Measurements from ENCODE around the gene STRN3.
"Not testable (repeated sequence)": the region's sequence is repeated elsewhere in the genome, so short reads cannot be mapped to it uniquely, and the experiment has no call there.

STRN3 gene

DNA sequence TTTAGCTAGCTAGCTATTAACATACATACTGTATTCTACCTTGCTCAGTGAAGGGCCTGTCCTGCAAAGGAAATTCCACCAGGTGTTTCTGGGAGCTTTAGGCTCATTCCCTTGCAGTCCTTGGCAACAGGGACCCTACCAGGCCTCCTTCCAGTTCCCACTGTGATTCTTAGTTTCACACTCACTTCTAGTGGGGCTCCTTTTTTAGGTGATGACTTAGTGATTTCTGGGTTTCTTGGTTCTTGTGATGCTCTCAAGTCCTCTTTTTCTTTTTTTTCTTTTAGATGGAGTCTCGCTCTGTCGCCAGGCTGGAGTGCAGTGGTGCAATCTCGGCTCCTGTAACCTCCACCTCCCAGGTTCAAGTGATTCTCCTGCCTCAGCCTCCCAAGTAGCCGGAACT, 10.4 kb upstream of the STRN3 start:
- DNase-seq, result no peak

DNA sequence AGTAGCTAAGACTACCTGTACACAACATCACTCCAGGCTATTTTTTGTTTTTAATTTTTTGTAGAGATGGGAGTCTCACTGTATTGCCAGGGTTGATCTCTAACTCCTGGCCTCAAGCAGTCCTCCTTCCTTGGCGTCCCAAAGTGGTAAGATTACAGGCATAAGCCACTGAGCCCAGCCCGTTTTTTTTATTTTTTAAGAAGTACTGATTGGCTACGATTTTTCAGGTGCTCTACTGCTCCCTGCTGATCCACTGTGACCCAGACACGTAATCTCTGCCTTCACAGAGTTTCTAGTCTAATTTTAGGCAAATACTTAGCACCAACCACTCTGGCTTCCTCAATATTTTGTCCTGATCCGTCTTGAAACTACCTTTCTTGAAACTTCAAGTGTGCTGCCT, 4.3 kb upstream of the STRN3 start:
- no peak for DNase-seq

DNA sequence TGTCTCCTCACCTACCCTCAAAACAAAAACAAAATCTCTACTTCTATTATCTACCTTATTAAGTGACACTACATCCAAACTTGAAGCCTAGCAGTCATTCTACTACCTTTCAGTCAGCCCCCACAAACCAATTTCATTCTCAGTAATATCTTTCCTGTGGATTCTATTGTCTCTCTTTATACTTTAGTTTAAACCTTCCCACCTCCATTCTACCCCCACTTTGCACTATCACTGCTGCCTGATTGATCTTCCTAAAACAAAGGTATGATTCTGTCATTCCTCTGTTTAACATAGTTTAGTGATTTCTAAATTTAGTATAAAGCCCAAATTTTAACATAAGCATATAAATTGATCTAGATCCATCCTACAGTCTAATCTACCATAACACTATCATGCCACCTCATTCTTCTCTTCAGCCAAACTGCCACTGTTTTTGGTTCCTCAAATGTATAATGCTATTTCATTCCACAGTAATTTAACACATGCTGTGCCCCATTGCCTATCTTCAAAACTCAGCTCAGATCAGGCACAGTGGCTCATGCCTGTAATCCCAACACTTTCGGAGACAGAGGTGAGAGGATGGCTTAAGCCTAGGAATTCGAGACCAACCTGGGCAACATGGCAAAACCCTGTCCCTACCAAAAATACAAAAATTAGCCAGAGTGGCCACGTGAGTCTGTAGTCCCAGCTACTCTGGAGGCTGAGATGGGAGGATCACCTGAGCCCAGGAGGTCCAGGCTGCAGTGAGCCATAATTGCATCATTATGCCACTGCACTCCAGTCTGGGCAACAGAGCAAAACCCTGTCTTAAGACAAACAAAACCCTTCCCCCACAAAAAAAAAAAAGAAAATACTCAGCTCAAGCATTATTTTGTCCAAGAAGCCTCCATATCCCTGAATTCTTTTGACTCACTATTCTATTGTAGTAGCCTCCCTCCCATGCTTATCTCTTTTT, 3.1 kb upstream of the STRN3 start:
- DNase-seq, result no peak

DNA sequence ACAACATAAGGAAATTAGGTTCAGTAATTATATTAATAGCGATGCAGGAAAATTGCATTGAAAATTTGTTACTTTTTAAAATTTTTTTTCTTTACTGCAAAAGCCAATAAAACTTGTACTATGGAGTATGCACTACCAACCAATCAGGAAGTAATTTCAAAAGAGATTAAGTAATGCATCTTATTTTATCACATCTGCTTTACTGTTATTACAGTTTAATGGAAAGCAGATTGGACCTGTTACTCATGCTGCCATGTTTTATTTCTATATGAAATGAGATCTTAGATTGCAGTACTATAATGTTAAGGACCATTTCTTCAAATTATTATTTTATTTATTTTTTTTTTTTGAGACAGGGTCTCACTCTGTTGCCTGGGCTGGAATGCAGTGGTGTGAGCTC, 1.7 kb upstream of the STRN3 start:
- DNase-seq, result no peak

DNA sequence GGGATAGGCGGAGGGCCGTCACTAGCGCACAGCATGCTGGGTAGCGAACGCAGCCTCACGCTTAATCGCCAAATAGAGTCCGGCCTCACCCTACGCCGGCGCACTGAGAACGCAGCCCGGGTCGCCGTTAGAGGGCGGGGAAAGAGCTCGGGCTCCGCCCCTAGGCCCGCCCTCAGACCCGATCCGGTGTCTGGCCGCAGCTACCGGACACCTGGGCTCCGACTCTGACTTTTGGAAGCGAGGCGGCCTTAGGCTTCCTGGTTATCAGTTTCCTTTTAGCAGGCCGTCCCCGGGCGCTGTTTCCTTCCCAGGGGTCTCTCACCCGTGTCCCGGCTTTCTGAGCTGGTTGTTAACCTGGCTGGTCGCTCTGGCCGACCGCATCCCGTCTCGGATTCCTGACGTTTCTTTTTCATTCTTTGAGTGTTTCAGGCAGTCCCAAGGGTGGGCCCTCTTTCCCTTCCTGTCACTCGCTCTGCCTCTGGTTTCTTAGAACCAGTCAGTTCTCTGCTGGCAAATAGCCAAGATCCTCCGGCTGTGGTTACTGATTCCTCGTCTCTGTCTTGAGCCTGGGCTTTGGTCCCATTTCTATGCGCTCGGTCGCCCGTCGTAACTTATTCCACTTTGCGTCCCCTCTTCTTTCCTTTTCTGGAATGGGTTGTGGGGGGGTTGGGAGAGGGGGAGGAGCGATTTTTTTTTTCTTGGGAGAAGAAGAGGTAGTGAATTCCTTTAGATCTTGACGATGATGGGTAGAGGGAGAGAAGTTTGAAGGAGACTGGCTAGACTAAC, 464 bp upstream of the STRN3 start:
- peak; percentile 94 to 97 for DNase-seq

DNA sequence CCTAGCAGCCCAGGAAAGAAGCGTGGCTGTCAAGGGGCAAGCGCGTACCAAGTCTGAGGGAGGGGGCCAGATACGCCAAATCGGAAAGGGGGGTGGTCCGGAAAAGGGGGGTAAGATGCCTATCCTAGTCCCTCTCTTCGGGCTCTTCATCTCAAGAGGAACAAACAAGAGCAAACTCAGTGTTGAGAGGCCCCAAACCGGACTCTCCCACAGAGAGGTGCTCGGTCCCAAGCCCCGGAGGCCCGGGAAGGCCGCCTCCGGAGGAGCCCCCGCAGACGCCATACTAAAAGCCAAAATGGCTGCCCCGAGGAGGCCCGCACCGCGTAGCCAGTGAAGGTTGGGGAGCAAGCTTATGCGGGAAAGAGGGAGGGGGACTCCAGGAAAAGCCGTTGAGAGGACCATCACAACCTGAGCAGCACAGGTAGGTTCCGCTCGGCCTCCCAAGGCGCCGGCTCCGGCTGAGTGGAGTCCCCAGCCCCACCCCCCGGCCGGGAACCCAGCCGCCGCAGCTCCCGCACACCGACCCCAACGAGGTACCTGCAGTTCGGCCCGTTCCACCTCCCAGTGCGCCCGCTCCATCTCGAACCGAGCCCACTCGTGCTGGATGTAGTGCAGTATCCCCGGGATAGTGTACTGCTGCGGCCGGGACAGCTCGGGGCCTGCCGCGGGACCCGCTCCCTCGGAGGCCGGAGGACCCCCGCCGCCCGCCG, 657 bp downstream of the STRN3 start, which contains the start of gene AP4S1:
TSS of gene AP4S1 (plus strand) at position 283 of the 710 bp plus-strand sequence. CDS start 40,548 bp downstream, outside the sequence.
- peak in 1 of 2 donors; percentile 44 for DNase-seq

DNA sequence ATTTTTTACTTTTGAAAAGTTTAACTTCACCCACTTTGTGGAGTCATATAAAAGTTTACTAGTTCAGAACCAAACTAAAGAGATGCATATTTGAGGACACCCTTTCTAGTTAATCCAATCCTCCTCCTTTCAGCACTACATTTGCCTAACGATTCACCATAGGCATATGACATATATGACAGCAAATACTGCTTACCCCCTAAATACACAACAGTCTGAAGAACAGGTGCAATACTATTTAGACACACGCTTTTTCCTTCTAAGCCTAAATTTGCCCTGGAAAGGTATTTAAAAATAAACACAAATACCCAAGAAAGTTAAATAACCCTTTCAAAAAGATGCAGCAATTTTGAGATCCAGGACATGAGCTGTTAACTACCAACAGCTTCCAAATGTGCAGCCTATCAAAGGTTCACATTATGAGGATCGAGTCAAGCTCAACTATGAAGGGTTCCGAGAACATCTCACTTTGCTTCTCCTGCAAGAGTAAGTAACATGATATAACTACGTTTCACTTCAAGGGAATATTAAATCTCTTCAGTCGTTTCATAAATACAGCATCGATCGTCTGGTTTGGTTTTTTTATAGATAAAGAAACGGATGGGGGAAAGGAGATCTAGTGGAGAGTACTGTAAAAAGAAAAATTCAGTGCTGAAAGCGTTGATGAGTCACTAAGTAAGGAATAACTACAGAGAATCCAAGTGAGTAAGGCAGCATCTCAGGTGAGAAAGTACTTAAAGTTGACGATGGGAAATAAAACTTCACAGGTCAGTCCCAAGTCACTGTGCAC, 1.4 kb downstream of the STRN3 start:
- DNase-seq, result no peak

DNA sequence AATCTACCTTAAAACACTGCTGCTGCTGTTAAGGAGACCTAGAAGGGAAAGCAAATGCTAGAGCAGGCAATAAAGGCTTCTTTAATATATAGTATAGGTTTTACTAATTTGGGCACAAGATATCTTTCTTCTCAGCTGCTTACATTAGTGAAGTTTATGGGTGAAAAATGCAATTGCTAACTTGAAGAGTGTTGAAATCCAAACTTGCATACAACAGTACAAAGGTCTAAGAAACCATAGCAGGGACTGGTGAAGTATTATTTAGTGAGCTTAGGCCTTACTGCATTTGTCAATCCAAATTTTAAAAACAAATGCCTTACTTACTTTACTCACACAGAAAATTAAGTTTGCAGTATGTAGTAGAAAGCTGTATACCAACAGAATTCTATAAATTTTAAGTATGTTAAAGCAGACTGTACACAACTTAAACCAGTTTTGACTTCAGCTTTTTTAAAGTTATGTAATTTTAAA, 2.1 kb downstream of the STRN3 start:
- no peak for DNase-seq

DNA sequence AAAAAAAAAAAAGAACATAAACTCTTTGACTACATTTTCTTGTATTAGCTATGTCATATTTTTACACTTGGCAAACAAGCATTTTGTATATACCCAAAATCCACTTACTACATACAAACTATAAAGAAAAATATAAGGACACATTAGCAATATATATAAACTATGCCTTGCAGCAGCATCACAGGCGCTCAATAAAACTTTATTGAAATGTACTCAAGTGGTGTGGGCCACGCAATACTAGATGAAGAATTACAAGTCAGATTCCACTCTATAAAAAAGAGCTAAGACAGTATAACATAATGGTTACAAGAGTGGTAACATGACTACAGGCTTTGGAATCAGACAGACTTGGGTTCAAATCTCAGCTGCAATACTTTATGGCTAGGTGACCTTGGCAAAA, 3.8 kb downstream of the STRN3 start:
- DNase-seq, result no peak

DNA sequence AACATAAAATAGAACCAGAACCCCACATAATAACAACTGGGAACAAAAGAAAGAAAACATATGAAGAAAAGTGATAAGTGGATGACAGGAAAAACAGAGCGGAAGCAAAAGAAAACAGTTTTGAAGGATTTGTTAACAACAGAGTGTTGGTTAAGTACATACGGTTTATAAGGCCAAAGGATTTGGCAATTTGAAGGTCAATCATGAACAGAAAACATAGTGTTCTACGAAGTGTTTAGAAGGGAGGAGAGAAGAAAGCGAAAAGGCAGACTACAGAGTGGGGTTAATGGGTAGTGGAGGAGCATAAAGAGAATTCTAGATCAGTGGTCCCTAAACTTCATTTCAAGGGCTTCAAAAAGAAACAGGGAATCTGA, 4.6 kb downstream of the STRN3 start:
- DNase-seq, result no peak

DNA sequence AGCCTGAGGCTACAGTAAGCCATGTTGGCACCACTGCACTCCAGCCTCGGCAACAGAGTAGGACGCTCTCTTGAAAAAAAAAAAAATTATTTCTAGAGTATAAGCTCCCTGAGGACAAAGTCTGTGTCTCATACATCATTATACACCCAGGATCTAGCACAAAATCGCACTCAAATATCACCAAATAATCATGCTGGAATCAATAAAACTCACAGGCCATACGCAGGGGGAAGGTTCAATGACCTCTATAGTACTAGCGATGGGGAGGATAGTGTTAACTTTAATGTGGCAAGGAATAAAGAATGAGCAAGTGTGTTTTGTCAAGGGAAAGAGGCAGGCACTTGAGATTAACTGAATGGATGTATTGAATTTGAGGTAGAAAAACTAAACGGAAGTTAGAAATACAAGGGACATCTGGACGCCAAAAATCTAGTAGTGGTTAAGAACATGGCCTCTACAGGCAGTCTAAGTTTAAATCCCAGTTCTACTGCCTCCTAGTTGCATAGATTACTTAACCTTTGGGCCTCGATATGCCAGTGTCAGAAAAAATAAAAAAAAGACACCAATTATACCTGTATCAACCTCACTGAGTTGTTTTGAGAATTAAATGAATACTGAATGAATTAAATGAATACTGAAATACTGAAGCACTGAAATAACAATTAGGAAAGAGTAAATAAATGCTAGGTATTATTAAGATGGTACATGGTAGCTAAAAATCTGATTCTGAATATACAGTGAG, 5.2 kb downstream of the STRN3 start:
- DNase-seq, result no peak

DNA sequence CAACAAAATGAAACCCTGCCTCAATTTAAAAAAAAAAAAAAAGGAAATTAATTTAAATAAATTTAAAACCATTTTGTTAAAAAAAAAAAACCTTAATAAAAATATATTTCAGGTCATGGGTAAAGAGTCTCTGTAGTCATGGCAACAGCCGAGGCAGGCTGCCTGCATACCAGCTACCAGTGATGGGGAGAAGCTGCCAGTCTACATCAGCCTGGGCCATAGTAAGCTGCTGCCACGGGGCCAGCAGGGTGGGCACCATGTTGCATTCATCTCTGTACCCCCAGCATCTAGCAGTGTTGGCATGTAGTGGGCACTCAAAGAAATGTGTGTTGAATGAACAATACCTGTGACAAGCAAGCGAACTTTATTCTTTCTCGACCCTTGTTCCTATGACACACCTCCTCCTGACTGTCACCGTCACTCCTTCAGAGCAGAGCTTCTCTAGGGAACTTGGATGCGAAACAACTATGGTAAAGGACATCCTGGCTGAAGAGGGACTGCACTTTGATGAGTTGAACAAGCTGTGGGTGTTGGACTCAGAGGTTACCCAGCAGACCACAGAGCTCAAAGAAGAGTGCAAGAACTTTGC, 8.0 kb downstream of the STRN3 start:
- no peak for DNase-seq

DNA sequence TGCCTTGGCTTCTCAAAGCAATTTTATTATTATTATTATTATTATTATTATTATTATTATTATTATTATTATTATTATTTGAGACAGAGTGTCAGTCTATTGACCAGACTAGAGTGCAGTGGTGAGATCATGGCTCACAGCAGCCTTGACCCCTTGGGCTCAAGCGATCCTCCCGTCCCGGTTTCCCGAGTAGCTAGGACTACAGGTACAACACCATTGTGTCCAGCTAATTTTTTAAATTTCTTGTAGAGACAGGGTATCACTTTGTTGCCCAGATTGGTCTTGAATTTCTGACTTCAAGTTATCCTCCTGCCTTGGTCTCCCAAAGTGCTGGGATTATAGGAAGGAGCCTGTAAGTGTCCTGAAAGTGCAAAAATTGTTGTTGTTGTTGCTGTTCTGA, 12.3 kb downstream of the STRN3 start:
- no peak for DNase-seq

DNA sequence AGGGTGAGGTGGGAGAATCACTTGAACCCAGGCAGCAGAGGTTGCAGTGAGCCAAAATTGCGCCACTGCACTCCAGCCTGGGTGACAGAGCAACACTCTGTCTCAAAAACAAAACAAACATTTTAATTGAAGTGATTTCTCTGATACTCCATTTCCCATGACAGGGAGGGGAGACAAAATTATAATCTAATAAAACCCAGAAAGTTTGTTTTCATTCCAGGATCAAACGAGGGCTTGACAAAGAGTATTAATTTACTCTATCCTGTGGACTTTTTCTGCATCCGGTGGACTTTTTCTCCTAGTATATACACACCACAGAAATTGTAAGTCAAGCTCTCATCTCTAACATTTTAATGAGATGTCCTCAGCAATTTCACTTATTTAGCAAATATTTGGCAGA, 15.2 kb downstream of the STRN3 start:
- no peak for DNase-seq

DNA sequence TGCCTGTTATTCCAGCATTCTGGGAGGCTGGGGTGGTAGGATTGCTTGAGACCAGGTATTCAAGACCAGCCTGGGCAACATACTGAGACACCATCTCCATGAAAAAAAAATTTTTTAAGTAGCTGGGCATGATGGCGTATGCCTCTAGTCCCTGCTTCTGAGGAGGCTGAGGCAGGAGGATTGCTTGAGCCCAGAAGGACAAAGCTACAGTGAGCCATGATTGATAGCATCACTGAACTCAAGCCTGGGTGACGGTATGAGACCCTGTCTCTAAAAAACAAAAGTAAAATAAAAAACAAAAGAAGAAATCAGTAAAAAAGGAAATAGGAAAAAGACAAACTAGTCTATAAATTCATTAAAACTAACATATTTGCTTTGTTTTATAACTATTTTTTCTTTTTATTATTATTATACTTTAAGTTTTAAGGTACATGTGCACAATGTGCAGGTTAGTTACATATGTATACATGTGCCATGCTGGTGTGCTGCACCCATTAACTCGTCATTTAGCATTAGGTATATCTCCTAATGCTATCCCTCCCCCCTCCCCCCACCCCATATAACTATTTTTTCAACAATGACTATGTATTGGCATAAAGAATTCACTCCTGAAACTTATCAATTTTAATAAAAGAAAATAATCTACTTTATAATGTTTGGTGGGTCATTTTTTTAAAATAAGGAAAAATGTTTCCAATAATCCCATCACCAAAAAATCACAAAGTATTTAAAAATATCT, 16.2 kb downstream of the STRN3 start:
- DNase-seq, result no peak

DNA sequence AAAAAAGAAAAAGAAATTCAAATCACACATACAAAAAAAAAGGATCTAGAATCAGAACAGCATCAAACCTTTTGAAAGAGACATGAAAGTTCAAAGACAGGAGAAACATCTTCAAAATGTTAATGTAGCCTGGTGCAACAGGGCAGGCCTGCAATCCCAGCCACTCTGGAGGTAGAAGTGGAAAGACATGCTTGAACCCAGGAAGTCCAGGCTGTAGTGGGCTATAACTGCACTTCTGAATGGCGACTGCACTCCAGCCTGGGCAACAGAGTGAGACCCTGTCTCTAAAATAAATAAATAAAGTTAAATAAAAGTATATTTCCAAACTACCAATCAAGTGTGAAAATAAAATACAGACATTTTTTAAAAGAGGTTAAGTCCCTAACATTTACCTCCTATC, 19.5 kb downstream of the STRN3 start:
- DNase-seq, result no peak

DNA sequence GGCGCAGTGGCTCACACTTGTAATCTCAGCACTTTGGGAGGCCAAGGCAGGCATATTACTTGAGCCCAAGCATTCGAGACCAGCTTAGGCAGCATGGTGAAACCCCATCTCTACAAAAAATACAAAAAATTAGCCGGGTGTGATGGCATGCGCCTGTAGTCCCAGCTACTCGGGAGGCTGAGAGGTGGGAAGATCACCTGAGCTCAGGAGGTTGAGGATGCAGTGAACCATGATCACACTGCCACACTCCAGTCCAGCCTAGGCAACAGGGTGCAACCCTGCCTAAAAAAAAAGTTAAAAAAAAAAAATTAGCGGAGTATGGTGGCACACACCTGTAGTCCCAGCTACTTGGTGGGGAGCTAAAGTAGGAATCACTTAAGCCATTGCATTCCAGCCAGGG, 22.2 kb downstream of the STRN3 start:
- DNase-seq, result not testable (repeated sequence)

DNA sequence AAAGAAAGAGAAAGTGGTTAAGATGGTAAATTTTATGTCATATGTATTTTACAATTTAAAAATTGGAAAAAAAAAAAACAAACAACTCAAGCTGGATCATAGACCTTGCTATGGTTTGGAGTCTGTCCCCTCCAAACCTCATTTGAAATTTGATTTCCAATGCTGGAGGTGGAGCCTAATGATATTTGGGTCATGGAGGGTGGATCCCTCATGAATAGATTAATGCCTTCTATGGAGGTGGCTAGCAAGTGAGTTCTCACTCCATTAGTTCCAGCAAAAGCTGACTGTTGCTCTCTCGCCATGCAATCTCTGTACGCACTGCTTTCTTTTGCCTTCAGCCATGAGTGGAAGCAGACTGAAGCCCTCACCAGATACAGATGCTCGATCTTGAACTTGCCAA, 22.9 kb downstream of the STRN3 start:
- DNase-seq, result no peak

DNA sequence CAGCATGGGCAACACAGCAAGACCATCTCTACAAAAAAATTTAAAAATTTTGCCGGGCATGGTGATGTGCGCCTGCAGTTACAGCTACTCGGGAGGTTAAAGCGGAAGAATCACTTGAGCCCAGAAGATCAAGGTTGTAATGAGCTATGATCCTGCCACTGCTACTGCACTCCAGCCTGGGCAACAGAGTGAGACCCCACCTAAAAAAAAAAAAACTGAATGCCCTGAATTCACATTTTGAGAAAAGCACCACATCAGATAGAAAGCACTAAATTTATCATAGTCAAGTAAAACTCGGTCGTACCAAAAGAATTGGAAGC, 24.9 kb downstream of the STRN3 start:
- DNase-seq, result no peak

DNA sequence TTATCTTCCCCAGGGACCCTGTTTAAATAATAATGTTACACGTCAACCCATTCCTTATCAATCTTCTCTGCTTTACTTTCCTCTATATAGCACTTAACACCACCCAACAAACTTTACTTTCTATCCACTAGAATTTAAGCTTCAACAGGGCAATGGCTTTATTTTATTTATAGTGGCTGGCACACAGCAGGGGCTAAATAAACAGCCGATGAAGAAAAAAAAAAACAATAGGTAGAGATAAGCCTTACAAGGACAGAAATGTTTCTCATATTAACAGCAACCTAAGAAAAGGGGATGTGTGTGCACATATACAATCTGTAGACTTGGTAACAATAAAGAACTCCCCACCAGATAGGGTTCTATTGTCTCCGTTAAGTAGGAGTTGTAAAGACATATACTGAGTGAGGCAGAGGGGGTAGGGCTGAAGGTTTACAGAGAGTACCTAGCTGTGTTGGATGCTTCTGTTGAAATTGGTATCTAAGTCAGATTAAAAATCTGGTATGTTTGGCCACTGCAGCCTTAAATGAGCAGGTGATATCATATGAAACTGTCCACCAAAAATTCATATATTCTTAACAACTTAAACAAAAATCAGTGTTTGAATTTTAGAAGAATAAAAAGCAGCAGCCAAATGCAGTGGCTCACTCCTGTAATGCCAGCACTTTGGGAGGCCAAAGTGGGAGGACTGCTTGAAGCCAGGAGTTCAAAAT, 25.4 kb downstream of the STRN3 start:
- no peak for DNase-seq
